Mesothelial cell of epicardium (in vitro differentiated cells): ENCODE measurements around the gene SEMA4A. TPM values are rescaled to one million over a fixed set of nuclear protein-coding genes. Genes with fewer than 3 reads are reported as not detected.
A peak's percentile ranks its signal among the peaks of the same experiment; 100 is the strongest.

ENCODE experiments used
- DNase-seq, 2 experiments: peaks; one replicate each; pipeline ENCODE4 v3.0.0; 2021; ENCODE audit warnings: low spot score in 2 of 2; ENCODE audit not compliant: unreplicated experiment in 2 of 2
- H3K27ac Mint-ChIP-seq: 2 replicates; pipeline ENCODE4 v1.8.0; 2021; ENCODE audit warnings: mixed read lengths
- H3K27me3 Mint-ChIP-seq: 2 replicates; pipeline ENCODE4 v1.8.0; 2021; ENCODE audit warnings: low read depth, mixed read lengths
- H3K36me3 Mint-ChIP-seq: 2 replicates; pipeline ENCODE4 v1.8.0; 2021; ENCODE audit warnings: mixed read lengths
- H3K4me1 Mint-ChIP-seq: 2 replicates; pipeline ENCODE4 v1.8.0; 2021; ENCODE audit warnings: mixed read lengths
- H3K4me3 Mint-ChIP-seq: 2 replicates; pipeline ENCODE4 v1.8.0; 2021; ENCODE audit warnings: mild to moderate bottlenecking, moderate library complexity, mixed read lengths
- H3K9me3 Mint-ChIP-seq: 2 replicates; pipeline ENCODE4 v1.8.0; 2021; ENCODE audit warnings: mixed read lengths
- CTCF ChIP-seq: fragments of 200-600 bp; sonication (generic); IDR thresholded peaks from one replicate; pipeline ENCODE4 v1.5.0; 2021; ENCODE audit warnings: antibody characterized with exemption; ENCODE audit not compliant: unreplicated experiment
- total RNA-seq: library from RNA; stranded (reverse); gene quantifications from 3 replicates; pipeline ENCODE4 v1.2.1, GENCODE V29; 2021

SEMA4A gene
- total RNA-seq, result 18.7 to 21.0 TPM (median 19.8 TPM) in 3 replicates

GRCh38 chr1:156153362-156153761 lies at the start of gene SEMA4A:
TSS of gene SEMA4A (plus strand) at chr1:156153585. CDS start at chr1:156154579, 994 bp downstream.
- no peaks in the 10 kb centered on the region for H3K9me3 Mint-ChIP-seq
- peak within 1 kb of the TSS; percentile 30 for H3K4me3 Mint-ChIP-seq
- no peak for TF ChIP-seq CTCF
- DNase-seq, result peak in 1 of 2 experiments; percentile 61
- no peaks in the 10 kb centered on the region for H3K36me3 Mint-ChIP-seq
- peak within 1 kb of the TSS; percentile 92 for H3K27ac Mint-ChIP-seq
- peaks cover 31% of the 10 kb centered on the region for H3K4me1 Mint-ChIP-seq
- peaks cover 19% of the 10 kb centered on the region for H3K27me3 Mint-ChIP-seq

- Mint-ChIP-seq H3K4me3 (peak overlapping the region; percentile 29), H3K4me1 (peaks cover 62% of the 10 kb centered on the region), H3K9me3 (no peaks in the 10 kb centered on the region), H3K27me3 (no peaks in the 10 kb centered on the region), H3K36me3 (no peaks in the 10 kb centered on the region), H3K27ac (peak overlapping the region; percentile 99)
- TF ChIP-seq CTCF, result no peak
- peak in 1 of 2 experiments; percentile 78 for DNase-seq
Observed at GRCh38 chr1:156104065-156104810, 49.1 kb upstream of the SEMA4A start.

GRCh38 chr1:156104861-156105832 lies 48.2 kb upstream of the SEMA4A start:
- Mint-ChIP-seq H3K4me3 (peak overlapping the region; percentile 61), H3K36me3 (no peaks in the 10 kb centered on the region), H3K9me3 (no peaks in the 10 kb centered on the region), H3K27ac (peak overlapping the region; percentile 99), H3K27me3 (no peaks in the 10 kb centered on the region), H3K4me1 (peaks cover 62% of the 10 kb centered on the region)
- TF ChIP-seq CTCF, result no peak
- DNase-seq, result no peak

GRCh38 chr1:156106624-156107488 lies 46.5 kb upstream of the SEMA4A start:
- no peak for TF ChIP-seq CTCF

GRCh38 chr1:156108057-156108456 lies 45.3 kb upstream of the SEMA4A start:
- Mint-ChIP-seq H3K36me3 (no peaks in the 10 kb centered on the region), H3K4me1 (peaks cover 46% of the 10 kb centered on the region), H3K27me3 (no peaks in the 10 kb centered on the region), H3K4me3 (no peak overlapping the region), H3K27ac (peak overlapping the region; percentile 99), H3K9me3 (no peaks in the 10 kb centered on the region)
- no peak for TF ChIP-seq CTCF
- DNase-seq, result no peak

More at GRCh38 chr1:156106624-156107488, 46.5 kb upstream of the SEMA4A start:
- Mint-ChIP-seq H3K9me3 (no peaks in the 10 kb centered on the region), H3K36me3 (no peaks in the 10 kb centered on the region), H3K27ac (peak overlapping the region; percentile 99), H3K4me3 (peak overlapping the region; percentile 48), H3K27me3 (no peaks in the 10 kb centered on the region), H3K4me1 (peaks cover 52% of the 10 kb centered on the region)
- no peak for DNase-seq
